ENCODE measurements around the gene HK1. TPM values are rescaled to one million over a fixed set of nuclear protein-coding genes. Genes with fewer than 3 reads are reported as not detected.

HK1 gene
- total RNA-seq, 3 donors from 2014 or later, result 51.2 to 63.4 (median 57.4) TPM

DNA sequence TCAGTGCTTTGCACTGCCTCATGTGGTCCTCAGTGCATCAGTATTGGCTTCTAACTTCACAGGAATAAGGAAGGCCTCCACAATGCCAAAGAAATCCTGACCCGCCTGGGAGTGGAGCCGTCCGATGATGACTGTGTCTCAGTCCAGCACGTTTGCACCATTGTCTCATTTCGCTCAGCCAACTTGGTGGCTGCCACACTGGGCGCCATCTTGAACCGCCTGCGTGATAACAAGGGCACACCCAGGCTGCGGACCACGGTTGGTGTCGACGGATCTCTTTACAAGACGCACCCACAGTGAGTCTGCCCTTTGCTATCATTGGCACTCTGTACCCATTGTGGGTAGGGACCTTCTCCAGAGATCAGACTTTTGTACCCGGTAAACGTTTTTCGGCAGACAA is 101.5 kb downstream of the HK1 start:
- Histone ChIP-seq H3K4me1 (peaks cover 4 to 12% of the 10 kb centered on the region in 2 donors), H3K27me3 (no peaks in the 10 kb centered on the region), H3K9me3 (no peaks in the 10 kb centered on the region), H3K4me3 (no peak overlapping the region), H3K27ac (no peak overlapping the region), H3K36me3 (no peaks in the 10 kb centered on the region)
- DNase-seq (ENCODE audit: low spot score in 2 of 2), result no peak
- no peak for TF ChIP-seq POLR2A (IDR thresholded peaks at IDR 0.05)
- TF ChIP-seq, protein P1, sequence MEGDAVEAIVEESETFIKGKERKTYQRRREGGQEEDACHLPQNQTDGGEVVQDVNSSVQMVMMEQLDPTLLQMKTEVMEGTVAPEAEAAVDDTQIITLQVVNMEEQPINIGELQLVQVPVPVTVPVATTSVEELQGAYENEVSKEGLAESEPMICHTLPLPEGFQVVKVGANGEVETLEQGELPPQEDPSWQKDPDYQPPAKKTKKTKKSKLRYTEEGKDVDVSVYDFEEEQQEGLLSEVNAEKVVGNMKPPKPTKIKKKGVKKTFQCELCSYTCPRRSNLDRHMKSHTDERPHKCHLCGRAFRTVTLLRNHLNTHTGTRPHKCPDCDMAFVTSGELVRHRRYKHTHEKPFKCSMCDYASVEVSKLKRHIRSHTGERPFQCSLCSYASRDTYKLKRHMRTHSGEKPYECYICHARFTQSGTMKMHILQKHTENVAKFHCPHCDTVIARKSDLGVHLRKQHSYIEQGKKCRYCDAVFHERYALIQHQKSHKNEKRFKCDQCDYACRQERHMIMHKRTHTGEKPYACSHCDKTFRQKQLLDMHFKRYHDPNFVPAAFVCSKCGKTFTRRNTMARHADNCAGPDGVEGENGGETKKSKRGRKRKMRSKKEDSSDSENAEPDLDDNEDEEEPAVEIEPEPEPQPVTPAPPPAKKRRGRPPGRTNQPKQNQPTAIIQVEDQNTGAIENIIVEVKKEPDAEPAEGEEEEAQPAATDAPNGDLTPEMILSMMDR (IDR thresholded peaks at IDR 0.05), result no peak
- no peak for TF ChIP-seq POLR2AphosphoS5 (IDR thresholded peaks at IDR 0.05)
- intact Hi-C loops (cut with DNase I; ENCODE audit: low total_unique reads), result no loop called here

DNA sequence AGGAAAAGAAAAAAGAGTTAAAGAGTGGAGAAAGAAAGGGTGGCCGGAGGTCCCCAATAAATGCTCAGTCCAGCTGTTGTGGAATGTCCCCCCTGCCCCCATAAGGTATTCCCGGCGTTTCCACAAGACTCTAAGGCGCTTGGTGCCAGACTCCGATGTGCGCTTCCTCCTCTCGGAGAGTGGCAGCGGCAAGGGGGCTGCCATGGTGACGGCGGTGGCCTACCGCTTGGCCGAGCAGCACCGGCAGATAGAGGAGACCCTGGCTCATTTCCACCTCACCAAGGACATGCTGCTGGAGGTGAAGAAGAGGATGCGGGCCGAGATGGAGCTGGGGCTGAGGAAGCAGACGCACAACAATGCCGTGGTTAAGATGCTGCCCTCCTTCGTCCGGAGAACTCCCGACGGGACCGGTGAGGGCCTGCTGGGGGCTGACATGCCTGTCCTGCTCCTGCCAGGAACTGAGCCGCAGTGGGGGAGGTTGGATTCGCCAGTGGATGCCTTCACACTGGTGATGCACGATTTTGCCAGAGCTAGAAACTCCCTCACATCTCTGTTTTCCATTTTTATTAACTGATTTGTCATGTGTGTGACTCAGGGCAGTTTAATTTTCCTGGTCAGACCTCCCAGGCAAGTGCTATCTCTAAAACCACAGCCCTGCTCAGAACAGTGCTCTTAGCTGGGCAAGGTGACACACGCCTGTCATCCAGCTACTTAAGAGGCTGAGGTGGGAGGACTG is 104.3 kb downstream of the HK1 start:
- TF ChIP-seq POLR2A (IDR thresholded peaks at IDR 0.05) (no peak), POLR2AphosphoS5 (IDR thresholded peaks at IDR 0.05) (no peak)
- TF ChIP-seq, protein P1 (IDR thresholded peaks at IDR 0.05), result no peak
- no peak overlapping the region for H3K27ac ChIP-seq
- no peak for DNase-seq (ENCODE audit: low spot score in 2 of 2)
- intact Hi-C loops (cut with DNase I; ENCODE audit: low total_unique reads), result no loop called here
- H3K36me3 ChIP-seq, result no peaks in the 10 kb centered on the region
- no peak overlapping the region for H3K4me3 ChIP-seq
- H3K27me3 ChIP-seq, result no peaks in the 10 kb centered on the region
- H3K9me3 ChIP-seq, result no peaks in the 10 kb centered on the region
- H3K4me1 ChIP-seq, result no peaks in the 10 kb centered on the region

- Histone ChIP-seq H3K4me3 (no peak overlapping the region), H3K4me1 (no peaks in the 10 kb centered on the region), H3K27ac (no peak overlapping the region), H3K9me3 (no peaks in the 10 kb centered on the region), H3K36me3 (no peaks in the 10 kb centered on the region), H3K27me3 (no peaks in the 10 kb centered on the region)
- intact Hi-C loops (cut with DNase I; ENCODE audit: low total_unique reads), result no loop called here
- TF ChIP-seq, protein P1 (IDR thresholded peaks at IDR 0.05), result no peak
- no peak for TF ChIP-seq POLR2AphosphoS5 (IDR thresholded peaks at IDR 0.05)
- TF ChIP-seq POLR2A (IDR thresholded peaks at IDR 0.05), result no peak
- DNase-seq (ENCODE audit: low spot score in 2 of 2), result no peak
These were observed 105.3 kb downstream of the HK1 start for GRCh38 chr10:69383558-69383957.

DNA sequence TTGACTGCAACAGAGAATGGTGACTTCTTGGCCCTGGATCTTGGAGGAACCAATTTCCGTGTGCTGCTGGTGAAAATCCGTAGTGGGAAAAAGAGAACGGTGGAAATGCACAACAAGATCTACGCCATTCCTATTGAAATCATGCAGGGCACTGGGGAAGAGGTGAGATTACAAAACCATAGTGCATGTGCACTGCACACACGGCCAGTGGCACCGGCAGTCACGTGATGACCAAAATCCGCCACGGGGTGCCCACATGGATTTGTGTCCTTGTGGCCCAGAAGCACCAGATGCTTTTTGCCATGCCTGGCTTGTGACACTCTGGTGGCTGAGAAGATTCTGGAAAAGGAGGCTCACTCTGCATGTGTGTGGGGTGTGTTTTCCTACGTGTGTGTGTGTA is 106.0 kb downstream of the HK1 start:
- Histone ChIP-seq H3K36me3 (no peaks in the 10 kb centered on the region), H3K4me3 (no peak overlapping the region), H3K9me3 (no peaks in the 10 kb centered on the region), H3K4me1 (no peaks in the 10 kb centered on the region), H3K27me3 (no peaks in the 10 kb centered on the region), H3K27ac (peak overlapping the region in 1 of 2 donors; percentile 34)
- no peak for TF ChIP-seq POLR2AphosphoS5 (IDR thresholded peaks at IDR 0.05)
- TF ChIP-seq, protein P1 (IDR thresholded peaks at IDR 0.05), result no peak
- TF ChIP-seq POLR2A (IDR thresholded peaks at IDR 0.05), result no peak
- intact Hi-C loops (cut with DNase I; ENCODE audit: low total_unique reads), result no loop called here
- DNase-seq (ENCODE audit: low spot score in 2 of 2), result no peak

GRCh38 chr10:69385454-69386350 is 107.4 kb downstream of the HK1 start:
- Histone ChIP-seq H3K27me3 (no peaks in the 10 kb centered on the region), H3K4me3 (no peak overlapping the region), H3K36me3 (no peaks in the 10 kb centered on the region), H3K4me1 (no peaks in the 10 kb centered on the region), H3K9me3 (no peaks in the 10 kb centered on the region), H3K27ac (peak overlapping the region; percentile 69 to 73)
- TF ChIP-seq POLR2A (IDR thresholded peaks at IDR 0.05), result no peak
- TF ChIP-seq, protein P1 (IDR thresholded peaks at IDR 0.05), result no peak
- no peak for TF ChIP-seq POLR2AphosphoS5 (IDR thresholded peaks at IDR 0.05)
- no peak for DNase-seq (ENCODE audit: low spot score in 2 of 2)
- intact Hi-C loops (cut with DNase I; ENCODE audit: low total_unique reads), result loop anchor here (5.0 kb wide), 1 partner anchor 583 kb away; no protein-coding TSS in a partner anchor

All from breast epithelium (tissue), 4 donors.